Measurements from ENCODE around the gene SGPP2.
A peak's percentile ranks its signal among the peaks of the same experiment; 100 is the strongest.
"Not testable (repeated sequence)": the region's sequence is repeated elsewhere in the genome, so short reads cannot be mapped to it uniquely, and the experiment has no call there.

The SGPP2 gene, protein sequence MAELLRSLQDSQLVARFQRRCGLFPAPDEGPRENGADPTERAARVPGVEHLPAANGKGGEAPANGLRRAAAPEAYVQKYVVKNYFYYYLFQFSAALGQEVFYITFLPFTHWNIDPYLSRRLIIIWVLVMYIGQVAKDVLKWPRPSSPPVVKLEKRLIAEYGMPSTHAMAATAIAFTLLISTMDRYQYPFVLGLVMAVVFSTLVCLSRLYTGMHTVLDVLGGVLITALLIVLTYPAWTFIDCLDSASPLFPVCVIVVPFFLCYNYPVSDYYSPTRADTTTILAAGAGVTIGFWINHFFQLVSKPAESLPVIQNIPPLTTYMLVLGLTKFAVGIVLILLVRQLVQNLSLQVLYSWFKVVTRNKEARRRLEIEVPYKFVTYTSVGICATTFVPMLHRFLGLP

DNA sequence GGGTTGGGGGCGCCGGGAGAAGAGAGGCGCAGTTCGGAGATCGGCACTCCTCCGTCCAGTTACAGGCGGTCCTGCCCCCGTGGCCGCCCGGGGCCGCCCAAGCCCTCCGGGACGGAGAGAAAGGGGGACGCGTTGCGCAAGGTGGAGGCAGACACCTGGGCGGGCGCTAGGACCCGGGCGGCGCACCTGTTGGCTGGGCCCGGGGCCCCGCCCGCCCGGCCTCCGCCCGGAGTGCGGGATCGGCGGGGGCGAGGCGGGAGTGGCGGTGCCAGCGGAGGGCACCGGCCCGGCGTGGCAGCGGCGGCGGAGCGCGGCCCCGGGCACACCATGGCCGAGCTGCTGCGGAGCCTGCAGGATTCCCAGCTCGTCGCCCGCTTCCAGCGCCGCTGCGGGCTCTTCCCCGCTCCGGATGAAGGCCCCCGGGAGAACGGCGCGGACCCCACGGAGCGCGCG is at the start of gene SGPP2:
Gene SGPP2 (plus strand): TSS at position 268 of the 453 bp plus-strand sequence. CDS start 60 bp downstream, at position 328.
- DNase-seq = no peak

DNA sequence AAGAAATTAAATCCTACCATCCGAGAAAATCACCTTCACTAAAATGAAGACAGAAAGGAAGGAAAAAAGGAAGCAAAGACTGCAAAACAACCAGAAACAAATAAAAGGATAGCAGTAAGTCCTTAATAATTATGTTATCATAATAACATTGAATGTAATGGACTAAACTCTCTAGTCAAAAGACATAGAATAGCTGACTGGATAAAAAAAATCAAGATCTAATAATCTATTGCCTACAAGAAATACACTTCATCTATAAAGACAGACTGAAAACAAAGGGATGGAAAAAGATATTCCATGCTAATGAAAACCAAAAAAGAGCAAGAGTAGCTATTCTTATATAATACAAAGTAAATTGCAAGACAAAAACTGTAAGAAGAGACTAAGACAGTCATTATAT is 48.5 kb upstream of the SGPP2 start:
- no peak for DNase-seq

DNA sequence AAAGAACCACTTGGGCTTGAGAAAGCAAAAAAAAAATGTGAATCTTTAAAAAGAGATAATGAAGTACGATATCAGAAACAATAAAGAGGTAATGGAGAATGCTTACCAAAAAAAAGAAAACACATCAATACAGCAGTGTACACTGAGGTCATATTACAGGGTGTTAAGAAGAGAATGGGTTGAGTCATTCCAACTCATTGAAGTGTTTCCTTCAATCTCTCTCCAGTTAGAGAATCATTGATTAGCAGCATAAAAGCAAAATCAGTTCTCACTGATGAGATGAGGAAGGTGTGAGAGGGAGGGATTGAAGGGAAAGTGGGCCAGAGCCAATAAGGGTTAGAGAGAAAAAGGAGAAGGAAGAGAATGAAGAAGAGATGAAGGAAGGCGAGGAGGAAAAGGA is 43.9 kb upstream of the SGPP2 start:
- DNase-seq = no peak

DNA sequence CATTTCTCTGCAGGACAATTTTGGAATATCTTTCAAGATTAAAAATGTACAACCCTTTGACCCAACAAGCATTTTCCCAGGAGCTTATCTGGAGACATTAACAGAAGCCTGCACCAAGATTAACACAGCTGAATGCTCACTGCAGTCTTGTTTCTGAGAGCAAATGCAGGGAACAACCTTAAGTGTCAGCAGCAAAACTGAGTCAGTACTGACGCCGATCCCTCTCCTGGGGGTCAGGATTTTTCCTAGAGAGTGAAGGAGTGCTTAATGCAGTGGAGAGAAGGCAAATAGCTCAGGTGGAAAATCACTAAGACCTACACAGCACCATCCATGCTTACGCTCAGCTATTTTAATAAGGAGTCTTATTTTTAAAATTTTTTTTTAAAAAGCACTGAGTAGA is 42.8 kb upstream of the SGPP2 start:
- peak; percentile 77 for DNase-seq

DNA sequence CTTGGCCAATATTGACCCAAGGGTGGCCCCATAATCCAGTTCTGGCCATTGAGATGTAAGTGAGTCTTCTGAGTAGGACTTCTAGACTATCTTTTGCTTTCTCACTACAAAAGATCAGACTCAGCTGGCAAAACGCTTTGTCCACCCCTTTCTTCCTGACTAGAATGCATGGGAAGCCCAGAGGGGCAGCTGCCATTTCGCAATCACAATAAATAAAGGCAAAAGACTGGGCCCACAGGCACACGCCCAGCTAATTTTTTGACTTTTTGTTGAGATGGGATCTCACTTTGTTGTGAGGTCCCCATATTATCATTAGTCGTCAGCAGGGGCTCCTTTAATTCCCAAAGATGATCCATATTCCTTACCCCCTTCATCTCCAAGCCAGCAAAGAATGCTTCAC is 41.1 kb upstream of the SGPP2 start:
- no peak for DNase-seq

DNA sequence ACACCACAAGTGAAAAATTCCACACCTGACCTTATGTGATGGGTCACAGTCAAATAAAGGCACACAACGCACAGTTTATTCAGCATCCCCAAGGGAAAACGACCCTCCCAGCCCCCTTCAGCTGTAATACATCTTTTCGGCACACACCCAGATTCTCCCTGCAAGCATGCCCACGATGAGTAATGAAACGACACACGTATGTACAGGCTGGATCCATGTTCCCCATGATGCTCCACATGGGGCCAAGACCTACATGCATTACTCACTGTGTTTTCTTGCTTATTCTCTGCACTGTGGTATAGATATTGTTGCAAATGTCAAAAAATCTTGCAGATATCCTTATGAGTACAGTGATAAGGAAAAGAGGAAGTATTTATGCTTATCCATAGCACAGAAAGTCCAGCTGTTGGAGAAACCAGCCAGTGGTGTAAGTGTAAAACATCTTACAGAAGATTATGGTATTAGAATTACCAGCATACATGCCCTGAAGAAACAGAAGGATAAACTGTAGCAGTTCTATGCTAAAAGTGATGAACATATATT is 32.5 kb upstream of the SGPP2 start:
- no peak for DNase-seq

DNA sequence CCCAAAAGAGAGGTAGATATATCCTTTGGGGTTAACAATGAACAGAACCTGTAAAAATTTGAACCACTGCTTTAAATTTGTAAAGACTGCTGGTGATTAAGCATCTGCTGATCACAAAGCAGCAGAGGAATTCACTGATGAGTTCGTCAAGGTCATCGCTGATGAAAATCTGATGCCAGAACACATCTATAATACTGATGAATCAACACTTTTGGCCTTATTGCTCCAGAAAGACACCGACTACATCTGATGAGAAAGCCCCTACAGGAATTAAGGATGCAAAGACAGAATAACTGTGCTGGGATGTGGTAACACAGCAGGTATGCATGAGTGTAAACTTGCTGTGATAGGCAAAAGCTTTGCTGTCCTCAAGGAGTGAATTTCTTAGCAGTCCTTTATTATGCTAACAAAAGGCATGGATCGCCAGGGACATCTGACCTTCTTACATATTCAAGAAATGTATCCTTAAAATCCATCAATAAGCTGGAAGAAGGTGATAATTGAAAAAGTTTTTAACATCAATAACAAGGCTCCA is 30.5 kb upstream of the SGPP2 start:
- DNase-seq = no peak

DNA sequence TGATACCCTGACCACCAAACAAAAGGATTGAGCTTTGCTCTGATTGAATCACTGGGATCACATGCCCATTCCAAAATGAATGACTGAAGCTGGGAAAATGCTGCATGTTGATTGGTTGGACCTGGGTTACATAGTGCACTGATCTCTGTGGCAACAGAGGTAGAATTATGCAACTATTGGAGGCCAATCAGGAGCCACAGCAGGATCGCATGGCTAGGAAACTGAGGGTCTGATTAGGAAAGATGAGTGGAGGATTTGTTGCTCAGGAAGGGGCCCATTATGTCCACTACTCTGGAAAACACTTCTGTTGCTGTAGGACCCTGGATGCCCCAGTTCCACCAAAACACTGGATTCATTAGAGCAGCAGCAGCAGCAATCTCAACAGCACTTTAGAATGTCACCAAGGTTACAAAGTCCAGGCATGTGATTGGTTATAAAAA is 25.9 kb upstream of the SGPP2 start:
- peak; percentile 17 for DNase-seq

DNA sequence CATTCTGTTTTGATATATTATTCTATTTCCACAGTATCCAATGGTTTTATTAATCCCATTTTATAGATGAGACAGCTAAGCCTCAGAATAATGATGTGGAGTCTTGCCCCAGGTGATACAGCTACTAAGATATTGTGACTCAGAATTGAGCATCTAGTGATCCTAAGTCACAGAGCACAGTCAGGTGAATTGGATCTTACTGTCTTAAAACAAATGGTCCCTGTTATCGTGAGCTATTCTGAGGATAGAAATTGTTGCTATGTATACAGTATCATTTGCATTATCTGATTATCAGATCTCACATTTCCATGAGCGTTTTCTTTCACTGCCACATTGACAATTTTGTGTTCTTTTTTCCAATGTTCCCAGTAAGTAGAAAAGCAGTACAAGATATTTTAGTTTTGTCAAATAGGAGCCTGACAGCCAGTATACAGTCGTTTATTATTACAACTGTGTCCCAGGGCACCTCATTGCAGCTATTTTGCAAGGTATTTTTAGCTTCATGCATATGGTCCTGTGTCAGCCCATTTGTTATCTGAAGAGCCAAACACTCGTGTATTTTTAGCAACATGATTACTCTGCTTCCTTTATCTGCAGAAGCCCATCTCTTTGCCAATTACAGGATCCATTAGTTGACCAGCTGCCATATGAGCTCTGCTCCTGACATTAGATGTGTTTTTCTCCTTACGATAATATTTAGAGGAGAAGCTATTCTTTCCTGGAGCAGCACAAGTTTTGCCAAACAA is 25.1 kb upstream of the SGPP2 start:
- DNase-seq = no peak

DNA sequence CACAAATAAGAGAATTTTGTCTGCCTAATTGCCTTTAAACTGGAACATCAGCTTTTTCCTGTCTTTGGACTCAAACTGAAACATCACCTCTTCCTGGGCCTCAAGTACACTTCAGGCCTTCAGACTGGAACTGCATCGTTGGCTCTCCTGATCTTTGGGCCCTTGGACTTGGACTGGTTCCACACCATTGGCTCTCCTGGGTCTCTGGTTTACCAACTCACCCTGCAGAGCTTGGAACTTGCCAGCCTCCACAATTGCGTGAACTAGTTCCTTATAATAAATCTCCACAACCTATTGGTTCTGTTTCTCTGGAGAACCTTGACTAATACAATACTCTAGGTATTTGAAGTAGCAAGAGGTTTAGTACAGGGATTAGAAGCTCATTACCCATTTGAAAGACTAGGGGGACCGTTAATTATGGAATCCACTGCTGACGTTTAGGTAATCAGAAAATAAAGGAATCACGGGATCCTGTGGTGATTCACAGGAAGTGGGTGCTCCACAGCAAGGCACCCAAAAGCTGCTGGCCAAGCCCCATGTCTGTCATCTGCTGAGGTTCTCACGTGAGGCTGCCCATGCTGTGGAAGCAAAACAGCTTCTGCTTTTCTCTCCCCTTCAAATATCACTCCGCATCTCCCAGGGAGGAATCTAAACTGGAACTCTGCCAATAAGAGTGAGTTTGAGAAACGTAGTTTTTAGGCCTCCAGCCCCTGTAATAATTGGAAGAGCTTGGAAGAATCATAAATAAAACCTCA is 20.0 kb upstream of the SGPP2 start:
- no peak for DNase-seq

DNA sequence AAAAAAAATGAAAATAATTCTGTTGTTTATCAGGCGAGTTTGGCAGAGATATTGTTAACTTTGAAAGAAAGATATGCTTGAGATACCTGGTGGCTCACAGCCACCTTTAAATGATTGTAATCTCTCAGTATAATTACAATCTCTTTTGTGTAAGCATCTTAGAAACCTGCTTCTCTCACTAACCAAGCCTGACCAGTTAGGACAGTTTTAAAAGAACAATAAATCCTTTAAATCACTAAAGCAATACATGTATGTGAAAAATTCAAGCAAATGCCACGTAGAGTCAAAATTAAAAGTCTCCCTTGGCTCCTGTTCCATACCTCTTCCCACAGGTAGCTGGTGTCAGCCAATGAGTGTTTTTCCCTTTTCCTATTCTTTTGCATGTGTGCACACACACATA is 15.7 kb upstream of the SGPP2 start:
- no peak for DNase-seq

DNA sequence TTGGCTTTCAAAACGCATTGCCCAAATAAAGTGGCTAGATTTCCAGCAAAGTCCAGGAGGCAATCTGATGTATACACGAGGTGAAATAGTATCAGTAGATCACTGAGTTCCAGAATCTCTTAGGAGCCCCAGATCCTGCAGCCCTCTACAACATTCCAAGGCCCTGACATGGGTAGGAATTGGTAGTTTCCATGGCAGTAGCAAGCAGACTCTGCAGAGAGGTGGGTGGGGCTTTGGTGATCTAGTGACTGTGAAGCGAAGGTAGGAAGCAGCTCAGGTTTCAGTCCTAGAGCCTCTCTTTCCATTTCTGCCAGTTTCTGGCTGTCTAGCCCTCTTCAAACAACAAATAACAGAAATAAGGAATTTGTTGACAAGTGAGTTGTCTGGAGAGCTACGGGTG is 13.8 kb upstream of the SGPP2 start:
- DNase-seq = peak; percentile 28

DNA sequence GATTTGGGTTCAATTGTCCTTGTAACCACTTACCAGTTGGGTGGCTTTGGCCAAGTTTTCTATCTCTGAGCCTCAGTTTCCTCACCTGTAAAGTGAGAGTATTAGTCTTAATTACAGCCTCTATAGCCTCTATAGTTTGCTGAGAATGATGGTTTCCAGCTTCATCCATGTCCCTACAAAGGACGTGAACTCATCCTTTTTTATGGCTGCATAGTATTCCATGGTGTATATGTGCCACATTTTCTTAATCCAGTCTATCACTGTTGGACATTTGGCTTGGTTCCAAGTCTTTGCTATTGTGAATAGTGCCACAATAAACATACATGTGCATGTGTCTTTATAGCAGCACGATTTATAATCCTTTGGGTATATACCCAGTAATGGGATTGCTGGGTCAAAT is 12.0 kb upstream of the SGPP2 start:
- DNase-seq = not testable (repeated sequence)

DNA sequence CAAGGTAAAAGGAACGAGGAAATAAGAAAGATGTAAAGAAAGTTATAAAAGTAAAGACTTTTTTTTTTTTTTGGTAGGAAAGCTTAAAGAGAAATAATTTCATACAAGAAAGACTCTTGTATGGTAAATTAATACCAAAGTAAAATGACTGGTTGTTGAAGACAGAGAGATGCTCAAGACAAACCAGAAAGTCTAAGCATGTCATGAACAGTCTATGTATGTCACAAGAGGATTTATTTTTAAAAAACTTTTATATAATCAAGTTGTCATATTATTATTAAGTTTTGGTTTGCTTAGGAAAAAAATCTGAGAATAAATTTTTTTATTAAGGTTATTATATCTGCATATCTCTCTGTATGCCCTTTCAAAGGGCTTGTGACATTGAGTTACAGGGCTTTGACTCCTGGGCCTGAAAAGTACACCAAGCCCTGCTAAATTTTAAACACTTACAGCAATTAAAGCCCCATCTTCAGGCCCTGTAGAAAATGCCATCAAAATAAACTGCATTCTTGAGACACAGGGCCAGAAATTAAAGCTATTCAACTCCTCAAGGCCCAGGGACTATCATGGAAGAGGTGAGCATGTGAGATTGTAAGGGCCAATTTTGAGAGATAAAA is 10.9 kb upstream of the SGPP2 start:
- DNase-seq = no peak

DNA sequence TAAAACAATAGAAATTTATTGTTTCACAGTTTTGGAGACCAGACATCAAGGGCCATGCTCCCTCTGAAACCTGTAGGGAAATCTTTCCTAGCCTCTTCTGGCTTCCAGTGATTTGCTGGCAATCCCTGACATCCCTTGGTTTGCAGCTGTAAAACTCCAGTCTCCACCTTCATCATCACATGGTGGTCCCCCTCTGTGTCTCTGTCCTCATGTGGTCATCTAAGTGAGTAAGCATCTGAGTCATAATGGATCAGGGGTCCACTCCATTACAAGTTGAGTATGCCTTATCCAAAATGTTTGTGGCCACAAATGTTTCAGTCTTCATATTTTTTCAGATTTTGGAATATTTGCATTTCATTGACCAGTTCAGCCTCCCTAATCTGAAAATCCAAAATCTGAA is 5.6 kb upstream of the SGPP2 start:
- no peak for DNase-seq

DNA sequence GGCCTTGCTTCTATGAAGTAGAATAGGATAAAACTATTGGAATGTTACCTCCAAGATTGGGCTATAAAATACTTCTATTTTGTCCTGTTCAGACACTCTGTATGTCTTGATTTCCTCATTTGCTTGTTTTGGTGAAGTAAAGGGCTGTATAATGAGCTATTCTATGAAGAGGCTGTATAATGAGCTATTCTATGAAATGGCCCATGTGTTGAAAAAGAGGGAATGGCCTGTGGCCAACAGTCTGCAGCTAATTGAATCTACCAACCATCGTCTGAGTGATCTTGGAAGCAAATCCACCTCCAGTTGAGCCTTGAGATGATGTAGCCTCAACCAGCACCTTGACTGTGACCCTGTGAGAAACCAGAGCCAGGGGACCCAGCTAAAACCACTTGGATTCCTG is 3.8 kb upstream of the SGPP2 start:
- DNase-seq = no peak

DNA sequence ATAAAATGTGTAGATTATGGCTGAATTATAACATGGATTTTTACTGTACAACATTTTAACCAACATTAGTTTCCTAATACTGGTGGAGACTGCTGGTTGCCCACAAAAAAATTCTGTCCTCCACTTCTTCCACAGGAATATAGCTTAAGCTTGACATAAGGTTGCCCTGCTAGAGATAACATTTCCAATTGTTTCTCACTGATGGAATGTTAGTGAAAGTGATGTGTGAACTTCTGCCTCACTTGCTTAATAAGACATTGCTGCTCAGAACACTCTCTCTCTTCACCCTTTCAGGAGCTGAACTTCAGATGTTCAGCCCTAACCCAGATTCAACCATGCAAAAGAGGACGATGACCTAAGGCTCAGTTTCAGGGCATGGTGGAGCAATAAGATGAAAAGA is 2.7 kb upstream of the SGPP2 start:
- peak; percentile 19 for DNase-seq

DNA sequence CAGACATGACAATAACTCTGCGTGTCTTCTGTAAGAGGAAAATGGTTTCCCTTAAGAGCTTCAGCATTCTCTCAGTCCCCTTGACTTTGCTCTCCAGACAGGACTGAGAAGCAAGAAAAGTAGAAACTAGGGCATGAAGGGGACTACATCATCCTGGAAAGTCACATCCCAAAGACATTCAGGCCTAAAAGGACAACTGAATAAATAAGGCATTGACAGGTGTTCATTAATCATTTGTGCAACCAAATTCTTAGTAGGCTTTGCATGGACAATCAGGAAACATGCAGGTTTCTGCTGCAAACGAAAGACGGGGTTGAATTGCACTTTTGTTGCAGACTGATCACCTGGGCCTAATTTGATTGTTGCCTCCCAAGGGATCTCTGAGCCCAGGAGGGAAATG is 1.2 kb upstream of the SGPP2 start:
- no peak for DNase-seq

DNA sequence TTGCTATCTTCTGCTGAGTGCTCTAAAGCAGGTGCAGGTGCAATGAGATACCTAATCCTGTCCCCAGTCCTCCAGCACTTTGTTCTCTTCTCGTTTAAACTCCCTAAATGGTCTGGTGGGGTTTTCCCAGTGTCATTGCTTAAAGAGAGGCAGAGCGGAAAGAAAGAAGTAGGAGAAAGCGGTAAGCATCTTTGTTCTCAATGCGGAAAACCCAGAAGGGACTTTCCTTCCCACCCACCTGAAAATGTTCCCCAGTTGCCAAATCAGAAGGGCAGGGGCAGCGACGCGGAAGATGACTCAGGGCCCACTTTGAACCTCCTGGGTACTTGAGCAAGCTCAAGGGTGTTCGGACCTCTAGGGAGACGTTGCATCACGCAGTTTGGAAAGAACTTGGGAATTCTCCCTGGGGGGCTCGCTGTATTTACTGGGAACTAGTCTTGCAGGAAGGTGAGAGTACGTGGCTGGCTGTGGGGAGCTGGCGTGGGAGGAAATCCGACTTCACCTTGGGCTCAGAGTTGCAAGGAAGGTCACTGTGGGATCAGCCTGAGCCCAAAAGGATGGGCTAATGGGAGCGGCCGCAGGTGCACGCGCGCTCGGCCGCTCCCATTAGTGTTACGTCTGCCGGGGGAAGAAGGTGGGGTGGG is 589 bp upstream of the SGPP2 start:
- DNase-seq = peak; percentile 27

DNA sequence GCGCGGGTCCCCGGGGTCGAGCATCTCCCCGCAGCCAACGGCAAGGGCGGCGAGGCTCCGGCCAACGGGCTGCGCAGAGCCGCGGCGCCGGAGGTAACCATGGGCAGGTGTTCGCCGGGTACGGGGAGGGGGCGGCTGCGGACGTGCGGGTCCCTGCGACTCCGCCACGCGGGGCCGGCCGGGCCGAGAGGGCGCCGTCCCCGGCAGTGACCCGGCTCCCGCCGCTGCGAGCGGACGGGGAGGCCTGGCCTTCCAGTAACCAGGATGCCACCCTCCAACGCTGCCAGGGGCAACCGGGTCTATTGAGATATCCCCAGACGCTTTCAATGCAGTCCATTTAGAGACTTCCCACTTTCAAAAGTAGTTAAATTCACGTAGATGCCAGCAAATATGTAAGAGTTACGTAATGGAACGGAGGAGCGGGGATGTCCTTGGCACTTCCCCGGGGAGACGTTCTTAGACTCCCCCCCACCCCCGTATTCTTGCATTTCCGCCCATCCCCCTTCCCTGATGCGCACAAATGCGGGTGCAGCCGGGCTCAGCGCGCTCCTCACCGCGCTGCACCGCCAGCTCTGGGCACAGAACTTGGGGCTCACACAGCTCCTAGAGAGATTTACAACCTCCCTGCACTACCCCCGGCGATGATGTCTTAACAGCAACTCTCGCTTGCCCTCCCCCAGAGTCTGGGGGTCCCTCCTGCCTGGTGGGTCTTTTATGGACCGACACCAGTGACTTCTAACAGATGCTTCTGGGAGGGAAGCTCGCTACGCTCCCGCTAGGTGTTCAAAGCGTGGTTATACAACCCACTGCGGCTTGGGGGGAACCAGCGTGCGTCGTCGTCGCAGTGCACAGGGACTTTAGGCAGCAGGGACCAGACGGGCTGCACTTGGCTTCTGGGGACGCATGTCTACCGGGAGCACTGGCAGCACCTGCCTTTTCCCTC is 657 bp downstream of the SGPP2 start:
- peak; percentile 63 for DNase-seq
